Esophagus muscularis mucosa (tissue), 3 donors: Measurements from ENCODE around the gene KPTN.

ENCODE experiments used
- CTCF ChIP-seq, 3 experiments: fragments of 200-600 bp in 2 of 3; fragments of 450-650 bp in 1 of 3; sonication (generic) in 2 of 3; IDR thresholded peaks; one replicate each; pipeline ENCODE4 v1.5.1; 2017 to 2019; ENCODE audit warnings: antibody characterized with exemption in 3 of 3, mild to moderate bottlenecking in 2 of 3, moderate library complexity in 1 of 3
- POLR2AphosphoS5 ChIP-seq, 2 donors: sonication (generic); formaldehyde crosslinking; IDR thresholded peaks; one replicate each; pipeline ENCODE4 v1.6.1; 2017; ENCODE audit warnings: antibody characterized with exemption in 2 of 2

DNA sequence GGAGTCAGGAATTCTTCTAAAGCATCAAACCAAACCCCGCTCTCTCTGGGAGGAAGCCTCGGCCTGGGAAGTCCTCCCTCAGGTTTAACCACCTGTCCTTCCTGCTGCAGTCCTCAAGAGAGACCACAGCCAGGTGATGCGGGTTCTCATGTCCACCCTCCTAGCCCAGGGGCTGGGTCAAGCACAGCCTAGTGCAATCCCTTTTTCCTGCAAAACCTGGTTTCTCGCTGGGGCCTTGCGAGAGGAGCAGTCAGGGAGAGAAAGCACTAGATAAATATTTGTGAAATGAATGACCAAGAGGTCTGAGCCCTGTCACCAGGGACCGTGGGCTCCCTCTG, 14.7 kb downstream of the KPTN start:
- TF ChIP-seq POLR2AphosphoS5 (IDR thresholded peaks at IDR 0.05) = no peak
- TF ChIP-seq CTCF (IDR thresholded peaks at IDR 0.05) = no peak
